ENCODE data around the gene GNG12.
A peak's percentile ranks its signal among the peaks of the same experiment; 100 is the strongest.
"Not testable (repeated sequence)": the region's sequence is repeated elsewhere in the genome, so short reads cannot be mapped to it uniquely, and the experiment has no call there.

The GNG12 gene

DNA sequence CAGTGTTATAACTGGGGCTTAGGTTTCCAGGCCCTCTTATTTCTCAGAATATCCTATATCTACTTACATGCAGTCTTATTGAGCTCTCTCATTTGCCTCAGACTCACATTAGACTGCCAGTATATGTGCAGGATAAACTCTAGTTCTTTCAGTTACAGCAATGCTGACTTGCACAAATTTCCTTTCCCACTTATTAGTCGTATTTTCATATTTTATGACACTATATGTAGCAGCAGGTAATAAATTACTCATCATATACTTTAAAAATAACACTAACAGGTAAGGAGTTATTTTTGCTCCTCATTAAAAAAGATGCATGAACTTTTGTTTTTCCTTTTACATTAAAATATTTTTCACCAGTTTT is 82.6 kb downstream of the GNG12 start:
- no peak for DNase-seq

DNA sequence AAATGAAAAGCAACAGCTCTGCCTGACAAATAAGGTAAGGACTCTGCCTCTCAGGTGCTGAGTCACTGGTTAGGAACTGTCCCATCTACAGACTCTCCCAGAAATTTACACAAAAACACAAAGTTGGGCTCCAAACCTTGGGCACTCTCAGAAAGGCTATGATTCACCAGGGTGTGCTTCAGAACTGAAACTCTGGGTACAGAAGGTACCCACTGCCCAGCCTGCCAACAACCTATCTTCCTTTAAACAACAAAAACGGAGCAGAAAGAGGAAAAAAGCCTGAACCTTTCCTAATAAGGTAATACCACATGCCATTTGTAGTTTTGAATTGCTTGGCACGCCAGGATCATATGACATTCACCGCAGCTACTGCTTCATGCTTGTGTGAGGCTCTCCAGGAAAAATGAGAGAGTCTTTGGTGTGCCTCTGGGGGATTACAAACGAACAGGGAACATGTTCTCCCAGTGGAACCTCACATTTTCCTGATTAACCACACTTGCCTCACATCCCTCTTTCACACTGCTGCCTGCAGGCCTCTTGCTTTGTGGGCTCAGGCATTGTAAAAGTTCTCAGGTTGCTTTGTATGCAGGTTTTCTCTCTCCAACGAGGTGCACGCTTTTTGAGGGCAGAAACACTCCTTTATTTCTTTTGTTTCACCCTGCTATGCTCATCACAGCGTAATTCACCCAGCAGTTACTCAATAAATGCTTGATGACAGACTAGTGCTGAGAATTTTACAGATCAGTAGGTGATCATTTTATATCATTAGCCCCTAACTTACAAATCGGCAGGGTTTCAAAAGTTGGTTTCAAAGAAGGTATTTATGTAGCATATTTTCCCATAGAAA is 83.2 kb downstream of the GNG12 start:
- DNase-seq: peak; percentile 13 to 34

DNA sequence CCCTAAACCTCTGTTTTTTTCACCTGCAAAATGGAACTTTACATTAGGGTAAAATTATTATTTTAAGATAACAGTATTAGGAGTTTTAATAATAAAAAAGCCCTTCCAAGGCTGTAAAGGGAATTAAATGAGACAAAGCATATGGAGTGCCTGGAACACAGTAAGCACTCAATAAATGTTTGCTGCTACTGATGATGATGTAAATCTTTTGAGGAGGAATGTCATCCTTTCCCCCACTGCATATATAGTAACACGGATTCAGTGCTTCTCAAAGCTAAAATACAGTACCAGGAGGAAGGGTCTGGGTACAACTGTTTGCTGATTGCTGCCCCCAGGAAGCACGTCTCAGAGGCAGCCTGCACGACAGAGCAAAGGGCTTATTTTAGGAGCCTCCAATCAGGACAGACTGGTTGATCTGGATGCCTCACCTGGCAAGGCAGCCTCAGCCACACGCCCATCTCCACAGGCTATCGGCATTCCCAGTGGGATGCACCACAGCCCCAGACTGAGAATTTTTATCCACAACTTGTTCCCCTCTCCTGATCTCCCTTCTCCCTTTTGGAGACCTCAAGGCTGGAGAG is 83.9 kb downstream of the GNG12 start:
- no peak for DNase-seq

DNA sequence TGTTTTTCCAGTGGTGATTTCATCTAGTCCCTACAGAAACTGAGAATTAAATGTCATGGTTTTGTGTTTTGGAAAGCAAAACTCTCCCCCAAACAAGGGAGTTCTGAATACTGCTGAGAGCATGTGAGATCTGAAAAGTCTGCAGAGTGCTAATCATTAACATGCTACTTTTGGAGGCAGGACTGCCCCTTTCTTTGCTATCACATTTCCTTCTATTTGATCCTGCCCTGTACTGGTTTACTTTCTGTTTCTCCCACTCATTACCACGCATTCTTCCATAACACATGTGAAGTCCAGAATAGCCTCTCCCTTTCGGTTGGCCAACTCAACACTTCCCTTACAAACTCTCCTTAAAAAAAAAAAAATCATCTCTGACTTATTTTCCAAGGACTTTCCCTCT is 84.6 kb downstream of the GNG12 start:
- peak in 1 of 2 donors; percentile 22 for DNase-seq

DNA sequence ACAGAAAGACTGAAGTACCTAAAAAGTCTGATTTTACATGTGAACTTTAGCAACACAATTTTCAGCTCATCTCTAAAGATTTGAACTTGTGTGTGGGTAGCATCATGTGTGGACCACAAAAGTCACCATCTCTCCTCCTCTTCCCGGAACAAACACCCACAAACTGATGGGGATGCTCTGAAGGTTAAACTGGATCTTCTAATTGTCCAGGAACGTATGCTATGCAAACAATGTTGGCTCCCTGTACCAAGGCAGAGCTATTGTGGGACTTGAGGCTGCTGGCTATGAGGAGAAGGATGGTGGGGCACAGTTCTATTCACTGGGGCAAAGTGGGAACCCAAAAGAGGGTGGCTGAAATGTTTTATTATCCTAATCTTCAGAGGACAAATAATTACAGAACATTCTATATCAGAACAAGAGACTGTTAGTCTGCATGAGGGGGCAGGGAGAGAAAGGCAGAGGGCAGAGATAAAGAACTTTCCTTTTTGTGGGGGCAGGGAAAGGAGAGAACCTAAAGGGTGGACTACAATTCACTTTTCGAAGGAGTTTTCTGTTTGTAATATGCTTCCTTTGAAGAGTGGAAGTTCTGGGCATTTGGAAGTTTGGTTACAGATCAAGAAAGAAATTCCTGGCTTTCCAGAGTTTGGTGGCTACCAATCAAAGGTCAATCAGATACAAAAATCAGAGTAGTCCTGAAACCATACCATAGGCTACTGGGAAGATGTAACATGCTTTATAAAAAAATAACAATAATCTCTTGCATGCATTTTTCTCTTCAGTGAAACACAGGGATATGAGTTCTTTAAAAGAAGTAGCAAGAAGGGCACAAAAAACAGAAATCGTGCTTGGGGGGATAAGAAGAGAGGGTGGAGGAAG is 85.4 kb downstream of the GNG12 start:
- DNase-seq: no peak

DNA sequence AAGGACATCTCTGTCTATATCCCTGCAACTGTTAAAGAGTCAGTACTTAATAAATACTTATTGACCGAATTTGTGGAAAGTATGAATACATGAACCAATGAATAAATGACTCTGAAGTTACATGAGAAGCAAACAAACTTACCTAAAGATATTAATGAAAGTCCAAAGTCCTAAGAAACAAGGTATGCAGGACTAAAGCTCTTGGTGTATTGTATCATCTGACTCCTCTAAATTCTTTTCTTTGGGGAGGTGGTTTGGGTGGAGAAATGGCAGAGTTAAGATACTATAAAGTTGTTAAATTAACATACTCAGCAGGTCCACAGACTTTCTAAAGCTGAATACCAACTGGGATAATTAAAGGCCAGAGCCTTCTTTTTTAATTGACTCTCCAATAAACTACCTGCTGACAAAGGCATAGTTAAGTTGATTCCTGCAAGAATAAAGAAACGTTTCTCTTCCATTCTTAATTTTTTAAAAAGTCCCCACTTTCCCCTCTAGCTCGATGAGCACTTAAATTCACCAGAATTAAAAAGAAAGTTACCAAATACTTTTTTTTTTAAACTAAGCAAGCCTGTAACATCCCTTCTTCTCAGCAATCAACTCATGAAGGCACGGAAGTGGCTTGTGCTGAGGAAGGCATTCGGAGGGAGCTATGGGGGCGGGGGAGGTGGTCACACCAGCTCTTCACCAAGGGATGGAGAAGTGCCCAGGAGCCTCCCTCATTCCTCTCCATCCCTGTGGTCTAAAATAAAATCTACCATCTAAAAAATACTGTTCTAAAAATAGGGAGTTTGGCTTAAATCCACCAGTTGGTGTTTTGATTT is 87.2 kb downstream of the GNG12 start:
- no peak for DNase-seq

DNA sequence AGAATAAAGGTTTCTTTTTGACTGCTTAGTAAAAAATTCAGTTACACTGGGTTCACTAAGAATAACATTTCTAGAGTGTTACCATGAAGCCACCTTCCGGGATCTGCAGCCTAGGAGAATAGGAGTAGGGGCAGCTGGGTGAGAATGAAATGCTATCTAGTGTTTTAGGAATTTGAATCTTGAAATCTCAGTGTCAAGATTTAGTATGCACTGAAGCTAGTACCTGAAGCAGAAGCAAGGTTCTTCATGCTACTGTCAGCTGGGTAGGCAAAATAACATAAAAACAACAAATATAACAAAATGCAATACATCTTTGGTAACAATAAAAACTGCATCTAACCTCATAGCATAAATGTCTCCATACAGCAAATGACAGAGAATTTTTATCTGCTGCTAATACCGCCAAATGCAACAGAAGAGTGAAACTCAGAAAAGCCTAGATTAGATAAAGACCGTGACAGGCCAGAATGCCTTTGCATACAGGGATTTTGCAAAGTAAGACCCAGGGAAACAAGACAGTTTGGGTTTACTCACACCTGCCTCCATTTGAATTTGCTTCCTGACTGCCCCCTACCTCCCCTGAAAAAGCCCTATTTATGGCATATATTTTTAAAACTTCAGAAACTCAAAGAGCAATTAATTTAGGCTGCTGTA is 90.1 kb downstream of the GNG12 start:
- no peak for DNase-seq

DNA sequence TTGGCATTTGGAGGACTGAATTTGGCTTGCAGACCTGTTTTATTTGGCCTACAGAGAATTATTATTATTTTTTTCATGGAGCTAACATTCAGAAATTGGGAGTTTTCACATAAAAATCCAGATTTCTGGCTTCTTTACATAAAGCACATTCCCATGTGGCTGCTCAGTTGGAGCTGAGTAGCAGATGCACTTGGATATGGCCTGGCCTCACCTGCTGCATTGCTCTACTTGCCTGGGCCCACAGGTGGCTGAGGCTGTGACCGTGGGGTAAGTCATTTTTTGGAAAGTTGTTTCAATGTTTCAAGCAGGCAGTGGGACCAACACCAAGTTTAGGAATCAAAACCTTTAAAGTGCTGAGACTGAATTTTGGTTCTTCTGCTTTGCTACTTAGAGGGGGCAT is 91.5 kb downstream of the GNG12 start:
- no peak for DNase-seq

DNA sequence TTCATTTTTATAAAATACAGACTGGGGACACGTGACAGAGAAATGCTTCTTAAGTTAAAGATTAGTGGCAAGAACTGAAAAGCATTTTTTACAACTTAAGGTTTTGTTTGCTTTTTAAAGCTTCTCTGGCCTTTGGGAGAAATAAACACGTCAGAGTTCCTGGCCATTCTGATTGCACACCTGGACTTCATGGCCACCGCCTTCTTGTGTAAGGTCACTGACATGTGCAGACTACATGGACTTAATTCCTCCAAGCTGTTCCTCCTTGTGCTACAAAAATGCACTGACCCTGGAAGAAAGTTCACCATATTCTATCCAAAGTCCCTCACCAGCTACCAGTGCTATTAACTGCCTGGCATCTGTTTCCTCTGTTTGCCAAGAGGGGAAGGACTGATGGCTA is 92.1 kb downstream of the GNG12 start:
- DNase-seq: no peak

DNA sequence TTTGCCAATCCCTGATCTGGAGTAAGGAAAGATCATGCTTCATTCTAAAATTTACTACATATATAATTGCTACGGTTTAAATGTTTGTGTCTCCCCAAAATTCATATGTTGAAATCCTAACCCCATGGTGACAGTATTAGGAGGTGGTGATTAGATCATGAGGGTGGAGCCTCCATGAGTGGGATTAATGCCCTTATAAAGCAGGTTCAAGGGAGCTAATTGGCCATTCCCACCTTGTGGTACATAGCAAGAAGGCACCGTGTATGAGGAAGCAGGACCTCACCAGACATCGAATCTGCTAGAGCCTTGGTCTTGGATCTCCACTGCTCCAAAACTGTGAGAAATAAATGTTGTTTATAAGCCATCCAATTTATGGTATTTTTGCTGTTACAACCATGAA is 92.7 kb downstream of the GNG12 start:
- DNase-seq: peak in 1 of 2 donors; percentile 23

DNA sequence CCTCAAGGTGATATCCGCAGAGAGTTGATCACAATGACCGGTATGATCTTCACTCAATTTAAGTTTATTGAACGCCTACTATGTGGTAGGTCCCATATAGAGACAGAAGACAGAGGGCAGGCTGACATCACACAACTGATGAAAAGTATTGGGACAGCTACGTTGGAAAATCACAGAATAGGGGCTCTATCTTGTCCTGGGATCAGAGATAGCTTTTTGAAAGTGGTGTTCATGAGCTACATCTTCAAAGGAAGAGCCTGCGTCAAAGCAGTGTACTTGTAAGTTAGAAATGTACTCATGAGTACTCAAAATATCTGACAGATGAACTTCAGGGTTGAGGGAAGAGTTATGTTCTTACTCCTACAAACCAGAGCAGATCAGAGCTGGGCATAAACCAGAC is 93.9 kb downstream of the GNG12 start:
- no peak for DNase-seq

DNA sequence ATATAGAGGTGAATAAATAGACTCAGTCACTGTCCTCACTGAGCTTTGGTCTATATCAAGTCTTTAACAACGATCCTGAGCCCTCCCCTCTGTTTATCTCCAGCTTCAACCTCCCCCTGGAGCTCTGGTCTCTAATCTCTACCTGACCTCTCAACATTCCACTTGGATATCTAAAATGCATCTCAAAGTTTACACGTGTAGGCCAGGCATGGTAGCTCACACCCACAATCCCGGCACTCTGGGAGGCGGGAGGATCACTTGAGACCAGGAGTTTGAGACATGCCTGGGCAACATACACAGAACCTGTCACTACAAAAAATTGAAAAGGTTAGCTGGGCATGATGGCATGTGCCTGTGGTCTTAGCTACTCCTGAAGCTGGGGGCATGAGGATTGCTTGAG is 94.9 kb downstream of the GNG12 start:
- no peak for DNase-seq

DNA sequence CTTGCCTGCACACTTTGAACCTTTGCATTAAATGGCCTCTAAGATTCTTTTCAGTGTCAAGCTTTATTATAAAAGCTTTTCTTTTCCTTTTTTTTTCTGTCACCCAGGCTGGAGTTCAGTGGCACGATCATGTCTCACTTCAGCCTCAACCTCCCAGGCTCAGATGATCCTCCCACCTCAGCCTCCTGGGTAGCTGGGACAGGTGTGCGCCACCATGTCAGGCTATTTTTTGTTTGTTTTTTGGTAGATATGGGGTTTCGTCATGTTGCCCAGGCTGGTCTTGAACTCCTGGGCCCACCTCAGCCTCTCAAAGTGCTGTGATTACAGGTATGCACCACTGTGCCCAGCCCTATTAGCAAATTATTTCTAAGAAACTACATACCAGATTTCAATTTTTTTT is 95.4 kb downstream of the GNG12 start:
- no peak for DNase-seq

DNA sequence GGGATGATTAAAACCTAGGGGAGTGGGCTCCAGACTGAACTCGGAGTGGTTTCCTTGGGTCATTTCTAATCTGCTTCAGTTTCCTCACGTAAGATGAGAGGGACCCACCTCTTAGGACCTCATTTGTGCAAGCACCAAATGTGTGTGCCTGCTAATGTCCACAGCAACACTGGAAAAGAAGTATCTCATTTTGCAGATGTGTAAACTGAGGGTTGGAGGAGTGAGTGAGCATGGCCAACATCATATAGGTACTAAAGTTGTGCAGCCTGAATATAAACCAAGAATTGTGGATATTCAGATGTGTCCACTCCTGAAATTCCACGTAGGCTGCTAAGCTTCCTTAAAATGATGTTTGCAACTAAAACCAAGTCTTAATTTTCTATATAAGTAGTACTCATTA is 96.5 kb downstream of the GNG12 start:
- DNase-seq: no peak

DNA sequence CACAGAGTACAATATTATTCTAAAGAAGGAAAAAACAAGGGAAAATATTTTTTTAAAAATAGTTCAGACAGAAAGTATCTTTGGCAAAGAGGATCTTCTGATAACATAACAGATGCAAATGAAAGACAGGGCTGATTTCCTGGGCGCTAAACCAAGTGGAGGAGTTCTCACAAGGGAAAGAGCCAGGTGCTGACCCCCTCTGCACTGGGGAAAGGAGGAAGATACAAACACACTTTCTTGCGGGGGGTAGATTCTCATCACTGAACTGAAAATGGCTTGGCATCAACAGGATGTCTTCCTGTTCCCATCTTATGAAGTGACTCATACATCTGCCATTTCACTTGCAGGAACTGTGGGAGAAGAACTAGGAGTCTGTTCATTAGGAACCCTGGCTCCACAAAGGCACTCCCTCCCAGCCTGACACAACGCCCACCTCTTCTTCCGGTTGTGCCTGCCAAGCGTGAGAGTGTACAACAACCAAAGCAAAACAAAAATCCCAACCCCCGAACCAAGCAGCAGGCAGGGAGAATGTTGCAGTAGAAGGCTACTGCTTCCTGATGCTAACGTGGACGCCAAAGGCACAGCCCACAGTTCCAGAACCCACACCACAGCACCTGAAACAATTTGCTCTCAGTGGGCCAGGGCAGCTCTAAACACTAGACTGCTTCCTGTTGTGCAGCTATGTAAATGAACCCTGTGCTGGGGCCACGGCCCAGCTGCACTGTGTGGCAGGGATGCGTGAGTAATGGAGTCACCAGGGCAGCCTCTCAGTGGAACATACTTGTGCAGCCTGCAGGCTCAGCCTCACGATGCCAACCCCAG is 97.2 kb downstream of the GNG12 start:
- DNase-seq: peak; percentile 40 to 41

DNA sequence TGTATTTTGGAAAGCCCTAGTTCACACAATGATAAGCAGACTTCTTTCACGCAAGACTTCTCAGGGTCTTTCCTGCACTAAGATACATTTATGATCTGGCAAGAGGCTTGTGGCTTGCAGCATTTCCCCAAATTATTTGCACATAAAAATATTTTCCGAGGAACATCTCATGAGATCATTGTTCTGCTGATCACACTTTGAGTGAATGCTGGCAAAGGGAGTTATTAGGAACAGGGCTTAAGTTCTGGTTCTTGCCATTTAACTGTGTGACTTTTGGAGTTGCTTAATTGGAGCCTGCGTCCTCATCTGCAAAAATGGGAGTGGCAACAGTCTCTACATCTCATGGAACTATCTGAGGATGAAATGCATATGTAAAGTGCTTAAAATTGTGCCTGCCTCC is 98.1 kb downstream of the GNG12 start:
- DNase-seq: peak in 1 of 2 donors; percentile 37

DNA sequence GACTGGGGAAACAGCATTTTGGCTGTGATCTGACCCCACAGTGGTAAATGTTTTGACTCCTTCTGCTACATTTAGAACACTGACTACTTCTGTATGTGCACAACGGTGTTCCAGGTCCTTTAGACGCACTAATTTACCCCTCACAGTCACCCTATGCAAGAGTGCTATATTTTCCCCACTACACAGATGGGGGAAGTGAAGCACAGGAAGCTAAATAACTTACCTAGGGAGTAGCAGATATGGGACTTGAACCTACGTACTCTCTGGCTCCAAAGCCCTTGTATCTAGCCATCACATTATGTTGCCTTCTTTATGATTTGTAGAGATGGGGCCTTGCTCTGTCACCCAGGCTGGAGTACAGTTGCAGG is 99.0 kb downstream of the GNG12 start:
- no peak for DNase-seq

DNA sequence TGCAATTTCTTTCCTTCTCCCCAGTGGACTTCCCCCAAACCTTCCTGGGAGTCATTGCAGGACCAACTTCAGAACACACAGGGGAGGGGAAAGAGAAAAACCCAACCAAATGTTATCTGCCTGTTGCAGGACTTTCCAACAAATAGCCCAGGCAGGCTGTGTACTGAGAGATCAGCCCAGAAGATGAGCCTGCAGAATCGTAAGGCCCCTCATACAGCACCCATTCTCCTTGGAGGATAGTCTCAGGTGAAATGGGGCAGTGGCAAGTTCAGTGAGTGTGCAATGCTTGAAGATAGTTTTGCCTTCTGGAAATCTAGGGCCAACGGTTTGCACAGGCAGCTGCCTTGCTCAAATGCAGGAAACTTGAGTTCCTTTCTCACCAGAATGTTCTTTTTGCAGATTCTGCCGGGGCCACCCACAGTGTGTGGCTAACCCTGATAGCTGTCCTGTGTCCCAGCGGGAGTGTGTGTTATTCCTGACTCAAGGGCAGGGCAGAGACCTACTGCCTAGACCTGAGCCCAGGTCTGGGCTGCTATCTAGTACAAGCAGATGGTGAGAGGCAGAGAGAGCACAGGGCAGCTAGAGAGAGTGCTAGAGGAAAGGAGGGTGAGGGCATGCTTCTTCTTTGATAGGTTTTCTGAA is 99.5 kb downstream of the GNG12 start:
- no peak for DNase-seq

DNA sequence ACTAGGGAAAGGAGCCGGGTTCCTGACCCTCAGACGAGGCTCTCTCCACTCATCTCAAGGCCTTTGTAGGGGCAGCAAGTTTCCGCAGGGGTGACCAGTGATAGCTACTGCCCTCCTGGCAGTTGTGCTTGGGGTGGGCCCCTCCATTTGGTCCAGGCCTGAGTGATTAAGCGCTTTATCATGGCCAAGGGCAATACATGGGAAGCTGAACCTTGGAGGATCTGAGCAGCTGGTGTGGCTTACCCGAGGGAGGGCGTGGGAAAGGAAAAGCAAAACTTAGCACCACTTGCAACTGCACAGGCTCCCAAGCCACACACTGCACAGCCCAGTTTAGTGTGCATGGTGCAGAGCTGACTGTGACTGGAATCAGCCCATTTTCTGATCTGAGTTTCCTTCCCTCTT is 100.5 kb downstream of the GNG12 start:
- peak; percentile 30 to 45 for DNase-seq

DNA sequence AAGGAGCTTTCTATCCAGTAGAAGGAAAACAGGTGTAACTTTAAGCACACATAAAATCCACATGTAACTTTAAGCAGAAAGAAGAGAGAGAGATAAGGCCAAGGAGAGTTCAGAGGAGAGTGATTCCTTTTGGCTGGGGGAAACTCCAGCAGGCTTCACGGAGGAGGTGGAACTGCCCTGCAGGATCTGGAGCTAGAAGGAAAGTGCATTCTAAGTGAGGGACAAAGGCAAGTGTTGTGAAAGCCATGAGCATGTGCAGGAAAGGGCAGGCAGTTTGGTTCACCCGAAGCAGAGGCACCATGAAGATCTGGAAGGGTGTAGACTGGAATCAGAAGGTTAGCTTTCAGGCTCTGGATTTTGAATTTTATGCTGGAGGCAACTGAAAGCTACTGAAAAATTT is 101.9 kb downstream of the GNG12 start:
- DNase-seq: no peak

DNA sequence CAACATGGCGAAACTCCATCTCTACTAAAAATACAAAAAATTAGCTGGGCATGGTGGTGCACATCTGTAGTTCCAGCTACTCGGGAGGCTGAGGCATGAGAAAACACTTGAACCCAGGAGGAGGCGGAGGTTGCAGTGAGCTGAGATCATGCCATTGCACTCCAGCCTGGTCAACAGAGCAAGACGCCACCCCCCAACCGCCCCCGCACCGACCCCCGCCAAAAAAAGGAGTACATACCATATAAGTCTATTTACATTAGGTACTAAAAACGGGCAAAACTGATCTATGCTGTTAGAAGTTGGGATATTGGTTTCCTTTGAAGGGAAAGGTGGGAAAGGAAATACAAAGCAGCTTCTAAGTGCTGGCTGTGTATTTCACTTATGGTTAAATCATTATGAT is 103.0 kb downstream of the GNG12 start:
- not testable (repeated sequence) for DNase-seq
